HL-60/S4 (cell line): ENCODE data around the gene SLC19A1.

Experiments
- in situ Hi-C: fragments of 300-500 bp; cut with MboI; formaldehyde crosslinking; loops from 2 replicates; pipeline ENCODE4 v1.14.3; 2022; ENCODE audit warnings: low sequenced_read_pairs

SLC19A1 gene

DNA sequence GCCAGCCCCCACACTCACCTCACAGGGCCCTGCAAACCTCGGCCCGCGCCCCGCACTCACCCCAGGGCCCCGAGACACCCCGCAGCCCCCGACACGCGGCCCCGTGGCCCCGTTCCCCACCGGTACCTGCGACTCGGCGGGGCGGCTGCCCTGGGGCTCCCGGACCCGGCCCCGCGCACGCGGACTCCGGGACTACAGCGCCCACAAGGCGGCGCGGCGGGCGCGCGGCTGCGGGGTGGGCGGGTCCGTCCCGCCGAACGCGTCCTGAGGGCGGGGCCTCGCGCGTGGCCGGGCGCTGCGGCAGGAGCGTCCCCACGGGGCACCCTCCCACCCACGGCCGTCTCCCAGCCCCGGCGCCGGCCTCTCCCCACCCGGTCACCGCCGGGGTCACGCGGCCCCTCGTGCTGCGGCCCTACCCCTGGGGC lies at the start of gene SLC19A1:
SLC19A1 (minus strand) TSS at position 199 of the 425 bp plus-strand sequence. CDS start 4,481 bp downstream, outside the sequence.
- in situ Hi-C loops: no loop called here

DNA sequence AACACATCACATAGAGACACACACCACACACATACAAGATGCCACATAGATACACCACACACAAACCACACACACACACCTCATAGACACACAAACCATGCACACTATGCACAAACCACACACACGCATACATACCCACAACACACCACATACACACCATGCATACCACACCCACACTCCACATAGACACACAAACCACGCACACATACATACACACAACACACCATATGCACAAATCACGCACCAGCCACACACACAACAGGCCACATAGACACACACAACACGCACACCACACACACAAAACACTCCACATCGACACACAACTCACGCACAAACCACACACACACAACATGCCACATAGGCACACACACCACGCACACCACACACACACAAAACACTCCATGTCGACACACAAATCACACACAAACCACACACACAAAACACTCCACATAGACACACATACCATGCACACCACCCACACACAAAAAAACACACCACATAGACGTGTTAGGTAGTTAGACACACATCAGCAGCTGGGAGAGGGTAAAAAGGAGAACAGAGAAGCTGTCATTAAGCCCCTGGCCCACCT lies 49.5 kb upstream of the SLC19A1 start:
- in situ Hi-C loops: no loop called here

DNA sequence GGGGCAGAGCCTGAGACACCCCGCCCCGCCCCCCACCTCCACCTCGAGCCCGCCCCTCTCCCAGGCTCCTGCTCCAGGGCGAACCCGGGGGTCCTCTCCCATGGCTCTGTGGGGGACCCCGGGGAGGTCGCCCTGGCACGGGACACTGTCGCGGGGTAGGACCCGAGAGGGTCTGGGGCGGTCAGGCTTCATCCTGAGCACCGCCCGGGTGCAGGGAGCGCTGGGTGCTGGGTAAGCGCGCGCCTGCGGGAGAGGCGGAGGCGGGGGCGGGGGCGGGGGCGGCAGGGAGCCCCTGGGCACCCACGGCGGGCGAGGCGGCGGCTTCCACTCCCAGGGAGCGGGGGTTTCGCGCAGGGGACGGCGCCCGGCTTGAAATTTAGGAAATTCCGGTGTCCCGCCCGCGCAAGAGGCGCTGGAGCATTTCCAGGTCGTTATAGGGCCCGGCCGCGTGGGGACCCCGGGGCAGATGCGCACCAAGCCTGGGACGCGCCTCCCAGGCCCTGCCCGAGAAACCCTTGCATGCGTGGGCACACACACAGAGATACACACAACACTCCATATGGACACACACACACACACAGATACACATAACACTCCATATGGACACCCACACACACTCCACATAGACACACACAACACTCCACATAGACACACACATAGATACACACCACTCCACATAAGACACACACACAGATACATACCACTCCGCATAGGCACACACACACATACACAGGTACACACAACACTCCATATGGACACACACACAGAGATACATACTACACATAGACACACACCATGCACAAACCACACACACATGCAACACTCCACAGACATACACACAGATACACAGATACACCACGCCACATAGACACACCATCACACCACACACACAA lies 48.7 kb upstream of the SLC19A1 start:
- in situ Hi-C loops: no loop called here

DNA sequence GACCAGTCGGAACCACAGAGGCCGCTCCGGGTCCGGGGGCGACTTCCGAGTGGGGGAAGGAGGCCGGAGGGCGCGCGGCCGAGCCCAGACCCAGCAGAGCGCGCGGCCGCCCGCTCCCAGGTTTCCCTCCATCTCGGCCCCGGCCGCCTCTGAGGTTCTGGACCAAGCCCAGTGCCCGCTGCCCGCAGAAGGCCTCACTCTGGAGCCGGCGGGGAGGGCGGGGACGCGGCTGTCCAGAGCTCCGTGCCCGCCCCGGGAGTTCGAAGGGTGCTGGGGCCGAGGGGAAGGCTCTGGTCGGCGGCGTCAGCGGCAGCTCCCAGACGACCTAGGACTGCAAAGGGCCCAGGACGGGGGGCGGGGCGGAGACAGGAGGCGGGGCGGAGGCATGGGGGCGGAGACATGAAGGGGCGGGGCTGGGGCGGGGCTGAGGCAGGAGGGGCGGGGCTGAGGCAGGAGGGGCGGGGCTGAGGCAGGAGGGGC lies 48.0 kb upstream of the SLC19A1 start:
- in situ Hi-C loops: no loop called here

DNA sequence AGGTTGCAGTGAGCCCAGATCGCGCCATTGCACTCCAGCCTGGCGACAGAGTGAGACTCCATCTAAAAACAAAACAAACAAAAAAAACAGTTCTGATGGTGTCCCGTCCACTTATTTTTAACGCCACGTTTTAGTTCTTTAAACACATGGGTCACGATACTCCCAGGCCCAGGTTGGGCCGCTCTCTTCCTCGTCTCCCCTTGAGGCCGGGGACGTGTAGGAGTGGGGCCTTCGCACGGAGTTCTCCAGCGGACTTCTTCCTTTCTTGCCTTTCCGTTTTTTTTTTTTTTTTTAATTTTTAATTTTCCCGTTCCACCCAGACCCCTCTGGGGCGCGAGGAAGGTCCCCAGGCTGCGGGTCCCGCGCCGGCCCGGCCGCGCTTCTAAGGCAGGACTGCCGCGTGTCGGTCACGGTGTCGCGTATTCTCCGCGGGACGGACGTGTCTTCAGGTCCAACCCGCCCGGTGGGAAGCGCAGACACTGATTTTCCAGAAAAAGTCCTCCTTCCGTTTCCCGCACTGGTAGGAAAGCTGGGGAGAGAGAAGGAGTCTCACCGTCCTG lies 47.5 kb upstream of the SLC19A1 start:
- in situ Hi-C loops: no loop called here

DNA sequence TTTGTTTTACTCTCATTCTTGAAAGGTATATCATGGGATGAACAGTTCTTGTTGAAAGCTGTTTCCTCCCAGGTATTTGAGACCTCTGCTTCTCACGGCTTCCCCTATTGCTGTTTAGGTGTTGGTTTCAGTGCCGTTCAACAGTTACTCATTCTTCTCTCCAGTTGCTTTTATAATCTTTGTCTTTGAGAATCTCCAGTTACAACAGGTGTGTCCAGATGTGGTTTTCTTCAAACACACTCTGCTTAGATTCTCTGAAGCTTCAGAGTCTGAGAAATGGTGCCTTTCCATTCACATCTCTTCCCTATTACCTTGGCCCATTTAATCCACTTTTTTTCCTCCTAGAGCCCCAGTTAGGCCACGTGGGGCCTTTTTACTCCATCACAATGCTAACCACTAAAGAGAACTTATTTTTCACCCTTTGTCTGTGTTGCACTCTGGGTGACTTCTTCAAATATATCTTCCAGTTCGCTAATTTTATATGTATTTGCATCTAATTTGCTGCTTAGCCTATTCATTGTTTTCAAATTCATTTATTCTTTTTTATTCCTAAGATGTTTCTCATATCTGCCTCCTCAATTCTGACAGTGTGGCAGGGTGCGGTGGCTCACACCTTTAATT lies 46.7 kb upstream of the SLC19A1 start:
- in situ Hi-C loops: no loop called here

DNA sequence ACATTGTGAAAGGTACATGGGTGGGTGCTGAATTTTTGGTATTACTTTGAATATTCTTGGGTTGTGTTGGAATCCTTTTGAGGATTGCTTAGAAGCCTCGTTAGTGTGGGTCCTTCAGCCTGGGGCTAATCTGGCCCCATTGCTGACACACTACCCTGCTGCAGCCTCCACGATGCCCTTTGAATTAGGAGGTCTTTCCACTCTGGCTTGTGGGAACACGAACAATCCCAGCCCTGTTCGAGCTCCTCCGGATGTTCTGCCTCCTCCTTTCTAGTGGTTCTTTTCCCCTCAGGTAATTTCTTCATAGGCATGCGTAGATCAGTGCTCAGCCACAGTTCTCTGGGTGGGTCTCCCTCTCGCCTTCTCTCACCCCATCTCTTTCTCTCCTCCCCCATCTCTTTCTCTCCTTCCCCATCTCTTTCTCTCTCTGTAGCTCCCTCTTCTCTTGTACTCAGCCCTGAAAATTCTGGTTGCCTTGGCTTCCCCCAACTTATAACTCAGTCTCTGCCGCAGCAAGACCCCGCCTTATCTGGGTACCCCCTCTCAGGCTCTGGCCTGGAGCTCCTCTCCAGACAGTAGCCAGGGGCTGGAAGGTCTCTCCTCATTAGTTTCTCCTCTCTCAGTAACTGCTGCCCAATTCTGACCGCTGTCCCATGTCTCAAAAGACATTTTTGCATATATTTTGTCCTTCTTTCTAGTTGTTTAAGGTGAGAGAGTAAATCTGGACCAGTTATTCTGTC lies 46.0 kb upstream of the SLC19A1 start:
- in situ Hi-C loops: no loop called here

DNA sequence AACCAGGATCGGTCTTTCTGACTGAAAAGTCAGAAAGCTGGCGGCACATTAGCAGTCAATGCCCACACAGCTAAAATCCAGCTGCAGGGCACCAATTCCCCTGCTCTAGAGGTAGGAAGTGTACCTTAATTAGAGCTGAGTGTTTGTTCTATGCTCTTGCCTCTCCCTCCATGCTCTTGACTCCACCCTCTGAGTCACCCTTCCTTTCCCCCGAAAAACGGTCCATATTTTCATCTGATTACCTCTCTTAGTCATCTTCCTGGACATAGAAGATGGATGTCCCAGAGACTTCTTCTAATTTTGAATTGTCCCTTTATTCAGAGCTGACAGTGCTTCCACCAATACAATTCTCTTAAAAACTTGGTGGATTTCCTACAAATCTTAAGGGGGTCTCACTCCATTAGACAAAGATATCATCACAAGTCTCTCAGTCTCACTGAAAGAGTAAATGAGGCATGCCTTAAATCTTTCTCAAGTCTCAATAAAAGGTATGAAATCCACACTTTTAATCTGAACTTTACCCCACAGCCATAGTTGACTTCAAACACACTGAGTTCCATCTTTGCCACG lies 44.1 kb upstream of the SLC19A1 start:
- in situ Hi-C loops: no loop called here

DNA sequence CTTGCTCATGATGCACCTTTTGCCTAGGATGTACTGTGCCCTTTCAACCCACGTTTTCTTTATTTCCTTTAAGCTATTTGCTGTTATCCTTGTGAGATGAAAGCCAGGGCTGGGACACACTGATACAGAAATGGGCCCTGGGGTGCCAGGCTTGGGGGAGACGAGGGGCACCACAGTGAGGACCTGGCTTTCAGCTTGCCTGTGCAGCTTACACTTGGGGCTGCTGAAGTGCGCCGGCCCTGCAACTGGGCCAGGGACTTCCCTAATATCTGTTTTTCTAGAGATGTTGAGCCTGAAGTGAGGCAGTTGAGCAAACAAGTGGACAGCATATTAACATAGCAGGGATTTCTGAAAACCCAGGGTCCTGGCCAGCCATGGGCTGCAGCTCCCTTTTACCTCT lies 42.5 kb upstream of the SLC19A1 start:
- in situ Hi-C loops: no loop called here

DNA sequence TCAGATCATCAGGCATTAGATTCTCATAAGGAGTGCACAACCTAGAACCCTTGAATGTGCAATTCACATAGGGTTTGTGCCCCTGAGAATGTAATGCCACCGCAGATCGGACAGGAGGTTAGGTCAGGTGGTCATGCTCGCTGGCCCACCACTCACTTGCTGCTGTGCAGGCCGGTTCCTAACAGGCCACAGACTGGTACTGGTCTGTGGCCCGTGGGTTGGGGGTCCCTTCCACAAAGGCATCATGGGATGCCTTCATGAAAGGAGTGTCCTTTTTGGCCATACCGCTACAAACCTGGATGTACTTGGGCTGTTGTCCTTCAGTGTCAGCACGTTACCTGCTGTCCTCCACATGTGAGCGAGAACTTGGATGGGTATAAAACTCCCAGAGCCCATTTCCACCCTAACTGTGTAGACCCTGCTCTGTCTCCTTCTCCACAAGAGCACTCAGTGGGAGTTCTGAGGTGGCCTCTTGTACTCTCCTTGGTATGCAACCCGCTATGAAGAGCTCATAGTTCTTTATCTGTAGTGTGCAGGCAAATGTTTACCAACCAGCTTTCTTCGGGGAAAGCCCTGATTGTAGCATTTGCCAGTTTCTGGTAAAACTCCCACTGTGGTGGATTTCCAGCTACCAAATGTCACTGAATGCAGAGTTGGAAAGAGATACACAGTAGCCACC lies 41.7 kb upstream of the SLC19A1 start:
- in situ Hi-C loops: no loop called here

DNA sequence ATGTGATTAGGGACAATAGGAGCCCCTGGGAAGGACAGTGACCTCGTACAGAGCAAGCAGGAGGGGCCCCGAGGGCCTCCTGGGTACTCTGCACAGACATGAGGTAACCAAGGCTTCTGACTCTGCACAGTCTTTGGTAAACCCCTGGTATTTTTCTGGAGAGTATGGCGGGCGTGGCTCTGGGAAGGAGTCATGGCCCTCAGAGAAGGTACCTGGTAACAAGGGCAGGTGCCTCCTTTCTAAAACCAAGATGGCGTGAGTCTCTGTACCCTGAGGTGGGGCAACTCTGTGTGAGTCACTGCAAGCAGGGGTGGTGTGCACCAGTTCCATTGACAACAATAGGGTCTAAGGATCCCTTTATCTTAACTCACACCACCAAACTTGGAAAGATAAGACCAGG lies 39.9 kb upstream of the SLC19A1 start:
- in situ Hi-C loops: no loop called here

DNA sequence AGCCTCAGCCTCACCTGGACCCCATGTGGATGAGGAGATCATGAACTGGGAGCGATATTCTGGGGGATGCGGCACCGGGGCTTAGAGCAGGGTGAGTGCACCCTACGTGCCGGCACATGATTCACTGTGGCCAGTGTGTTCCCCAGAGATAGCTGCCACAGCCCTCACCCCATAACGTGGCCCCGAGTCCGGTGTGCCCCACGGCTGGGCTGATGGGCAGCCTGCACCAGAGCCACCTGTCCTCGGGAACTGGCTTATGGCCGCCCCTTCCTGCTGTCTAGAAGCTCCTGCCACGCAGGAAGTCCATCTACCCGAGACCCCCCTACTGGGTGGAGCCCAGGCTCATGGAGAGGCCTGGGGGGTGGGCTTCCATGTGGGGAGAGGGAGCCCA lies 39.1 kb upstream of the SLC19A1 start:
- in situ Hi-C loops: no loop called here

DNA sequence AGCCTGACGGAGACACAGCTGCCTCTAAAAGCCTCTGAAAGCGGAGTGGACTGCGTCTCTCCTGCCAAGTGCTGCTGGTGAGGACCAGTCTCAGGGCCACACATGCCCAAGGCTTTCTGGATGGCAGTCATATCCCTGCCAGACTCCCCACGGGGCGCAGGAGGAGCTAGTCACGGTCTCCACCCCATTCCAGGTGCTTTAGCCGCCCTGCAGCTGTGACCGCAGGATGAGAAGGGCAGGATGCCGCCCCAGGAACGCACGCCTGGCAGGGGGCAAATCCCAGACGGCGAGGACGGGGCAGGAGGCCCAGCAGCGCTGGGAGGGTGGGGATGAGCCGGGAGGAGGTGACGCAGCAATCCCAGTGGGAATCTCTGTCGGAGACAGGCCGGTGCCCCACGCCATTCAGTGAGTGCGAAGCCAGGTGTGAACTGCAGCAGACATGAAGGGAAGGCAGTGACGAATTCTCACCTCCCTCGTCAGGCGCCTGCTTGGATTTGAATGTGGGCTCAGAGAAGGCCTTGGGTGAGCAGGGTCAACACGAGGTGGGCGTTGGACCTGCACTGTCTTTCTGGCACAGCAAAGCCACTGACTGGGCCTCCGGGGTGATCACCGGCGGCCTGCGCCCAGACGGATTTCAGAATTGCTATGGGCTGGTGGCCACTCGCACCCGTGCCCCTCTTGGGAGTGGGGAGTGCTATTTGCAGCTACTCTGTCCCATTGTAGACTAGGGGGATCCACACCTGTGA lies 38.5 kb upstream of the SLC19A1 start:
- in situ Hi-C loops: no loop called here

DNA sequence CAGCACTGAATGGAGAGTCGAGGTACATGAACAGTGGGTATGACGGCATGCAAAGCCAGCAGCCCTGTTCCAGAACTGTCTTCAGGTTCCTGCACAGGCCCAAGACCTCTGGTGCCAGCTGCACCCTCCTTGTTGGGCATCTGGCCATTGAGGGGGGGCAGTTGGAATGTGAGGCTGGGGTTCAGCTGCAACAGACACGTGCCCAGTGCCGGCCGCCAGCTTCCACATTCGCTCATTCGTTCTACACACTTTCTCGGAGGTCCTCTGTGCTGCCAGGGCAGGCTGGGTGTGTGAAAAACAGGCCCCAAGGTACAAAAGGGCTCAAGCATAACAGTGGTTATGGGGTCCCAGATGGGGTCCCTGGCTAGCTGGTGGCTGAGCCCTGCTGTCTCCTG lies 37.9 kb upstream of the SLC19A1 start:
- in situ Hi-C loops: no loop called here

DNA sequence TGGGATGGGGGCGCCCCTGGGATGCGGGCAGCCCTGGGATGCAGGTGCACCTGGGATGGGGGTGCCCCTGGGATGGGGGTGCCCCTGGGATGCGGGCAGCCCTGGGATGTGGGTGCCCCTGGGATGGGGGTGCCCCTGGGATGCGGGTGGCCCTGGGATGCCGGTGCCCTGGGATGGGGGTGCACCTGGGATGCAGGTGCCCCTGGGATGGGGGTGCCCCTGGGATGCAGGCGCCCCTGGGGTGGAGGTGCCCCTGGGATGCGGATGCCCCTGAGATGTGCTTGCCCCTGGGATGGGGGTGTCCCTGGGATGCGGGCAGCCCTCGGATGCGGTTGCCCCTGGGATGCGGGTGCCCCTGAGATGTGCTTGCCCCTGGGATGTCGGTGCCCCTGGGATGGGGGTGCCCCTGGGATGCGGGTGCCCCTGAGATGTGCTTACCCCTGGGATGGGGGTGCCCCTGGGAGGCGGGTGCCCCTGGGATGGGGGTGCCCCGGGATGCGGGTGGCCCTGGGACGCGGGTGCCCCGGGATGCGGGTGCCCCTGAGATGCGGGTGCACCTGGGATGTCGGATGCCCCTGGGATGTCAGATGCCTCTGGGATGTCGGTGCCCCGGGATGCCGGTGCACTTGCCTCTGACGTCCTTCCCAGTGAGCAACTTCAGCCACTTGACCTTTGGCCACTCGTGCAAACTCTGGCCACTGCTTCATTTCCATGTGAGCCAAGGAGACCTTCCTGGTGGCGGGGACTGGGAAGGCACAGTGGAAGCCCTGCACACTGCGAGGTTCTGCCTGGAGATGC lies 37.3 kb upstream of the SLC19A1 start:
- in situ Hi-C loops: no loop called here

DNA sequence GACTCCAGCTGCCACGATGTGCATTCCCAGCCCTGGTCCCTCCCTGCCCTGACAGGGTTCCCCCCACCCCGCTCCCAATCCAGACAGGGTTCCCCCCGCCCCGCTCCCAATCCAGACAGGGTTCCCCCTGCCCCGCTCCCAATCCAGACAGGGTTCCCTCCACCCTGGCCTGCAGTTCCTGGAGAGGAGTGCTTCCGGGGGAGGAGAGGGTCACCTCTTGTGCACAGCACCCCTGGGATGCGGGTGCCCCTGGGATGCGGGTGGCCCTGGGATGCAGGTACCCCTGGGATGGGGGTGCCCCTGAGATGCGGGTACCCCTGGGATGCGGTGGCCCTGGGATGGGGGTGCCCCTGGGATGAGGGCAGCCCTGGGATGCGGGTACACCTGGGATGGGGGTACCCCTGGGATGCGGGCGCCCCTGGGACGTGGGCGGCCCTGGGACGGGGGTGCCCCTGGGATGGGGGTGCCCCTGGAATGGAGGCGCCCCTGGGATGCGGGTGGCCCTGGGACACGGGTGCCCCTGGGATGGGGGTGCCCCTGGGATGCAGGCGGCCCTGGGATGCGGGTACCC lies 36.7 kb upstream of the SLC19A1 start:
- in situ Hi-C loops: no loop called here

DNA sequence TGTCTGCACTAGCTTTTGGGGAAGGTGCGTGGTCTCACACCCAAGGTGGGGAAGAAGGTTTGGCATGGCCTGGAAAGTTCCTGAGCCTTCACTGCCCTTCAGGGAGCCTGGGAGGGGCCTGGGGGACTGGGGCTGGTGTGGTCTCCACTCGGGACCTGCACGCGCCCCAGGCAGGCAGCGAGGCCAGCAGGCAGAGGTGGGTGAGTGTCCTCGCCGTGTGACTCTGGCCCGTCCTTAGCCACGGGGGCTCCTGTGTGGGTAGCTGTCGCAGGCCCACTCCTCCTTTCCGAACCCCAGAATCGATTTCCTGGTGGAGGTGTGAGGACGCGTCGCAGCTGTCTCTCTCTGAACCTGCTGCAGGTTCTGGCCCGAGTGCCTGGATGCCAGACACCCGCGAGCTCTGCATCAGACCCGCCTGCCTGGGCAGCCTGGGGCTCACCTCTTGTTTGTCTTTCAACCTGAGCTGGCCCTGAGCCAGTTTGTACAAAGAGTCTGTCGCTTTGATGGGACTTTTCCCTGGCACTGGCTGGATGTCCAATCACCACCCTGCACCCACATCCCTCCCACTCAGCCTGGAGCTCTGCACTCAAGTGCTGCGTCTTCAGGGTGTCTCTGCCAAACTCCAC lies 36.0 kb upstream of the SLC19A1 start:
- in situ Hi-C loops: no loop called here

DNA sequence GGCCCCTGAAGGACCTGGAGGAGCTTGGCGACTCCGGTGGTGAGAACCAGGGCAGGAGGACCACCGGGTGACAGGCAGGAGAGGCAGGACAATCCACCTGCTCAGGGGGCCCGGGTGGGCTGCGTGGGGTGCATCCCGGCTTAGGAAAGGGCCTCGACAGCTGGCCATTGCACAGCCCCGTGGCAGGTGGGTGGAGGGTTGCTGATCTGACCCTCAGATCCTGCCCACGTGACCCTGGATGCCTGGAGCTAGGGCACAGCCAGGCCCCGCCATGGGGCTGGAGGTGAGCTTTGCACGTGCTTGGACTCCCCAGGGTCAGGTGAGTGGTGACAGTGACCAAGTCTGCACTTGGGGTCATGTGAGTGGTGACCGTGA lies 35.5 kb upstream of the SLC19A1 start:
- in situ Hi-C loops: no loop called here
